Measurements from ENCODE around the gene ZNF48.

GRCh38 chr16:30428055-30428454, 32.8 kb downstream of the ZNF48 start:
- TF ChIP-seq CTCF (IDR thresholded peaks at IDR 0.05; ENCODE audit: low read depth, low read length), result no peak
- TF ChIP-seq MAX (IDR thresholded peaks at IDR 0.05; ENCODE audit: low read depth, low read length), result no peak
- TF ChIP-seq MYC (IDR thresholded peaks at IDR 0.05; ENCODE audit: low read depth, low read length), result no peak
- no peak for TF ChIP-seq POLR2A (IDR thresholded peaks at IDR 0.05; ENCODE audit: extremely low read depth, insufficient read length)

All from NB4 (cell line).